HG03469 (cell line): ENCODE measurements around the gene TTC34.

Experiments
- ATAC-seq: cut with Tn5 transposase; IDR thresholded peaks from one replicate; pipeline ENCODE4 v1.9.1; 2021; ENCODE audit warnings: mild to moderate bottlenecking, moderate library complexity, moderate number of reproducible peaks; ENCODE audit not compliant: unreplicated experiment

Gene TTC34

GRCh38 chr1:2609319-2610035, 192.0 kb downstream of the TTC34 start:
- ATAC-seq, result no peak

- ATAC-seq, result no peak
Observed at GRCh38 chr1:2607641-2608091, 193.8 kb downstream of the TTC34 start.

GRCh38 chr1:2606881-2607621, 194.4 kb downstream of the TTC34 start:
- no peak for ATAC-seq

DNA sequence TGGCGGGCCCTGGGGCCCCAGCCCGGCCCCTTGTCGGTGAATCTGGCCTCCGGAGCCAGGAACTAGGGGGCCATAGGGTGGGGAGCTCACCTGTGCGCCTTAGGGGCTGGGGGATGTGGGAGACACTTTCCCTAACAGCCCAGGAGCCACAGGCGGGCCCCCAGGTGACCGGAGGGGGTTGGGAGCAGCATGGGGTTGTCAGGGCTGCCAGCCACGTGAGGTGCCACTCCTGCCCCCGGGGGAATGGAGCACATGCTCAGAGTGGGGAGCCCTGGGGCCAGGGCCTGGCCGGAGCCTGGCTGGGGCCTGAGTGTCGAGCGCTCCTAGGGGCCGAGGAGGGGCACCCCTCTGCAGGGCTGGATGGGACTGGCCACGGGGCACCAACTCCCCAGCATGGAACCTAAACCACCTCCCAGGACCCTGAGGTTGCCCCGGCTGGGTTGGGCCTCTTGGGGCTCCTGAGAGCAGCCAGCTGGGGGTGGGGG, 195.1 kb downstream of the TTC34 start:
- ATAC-seq, result no peak

DNA sequence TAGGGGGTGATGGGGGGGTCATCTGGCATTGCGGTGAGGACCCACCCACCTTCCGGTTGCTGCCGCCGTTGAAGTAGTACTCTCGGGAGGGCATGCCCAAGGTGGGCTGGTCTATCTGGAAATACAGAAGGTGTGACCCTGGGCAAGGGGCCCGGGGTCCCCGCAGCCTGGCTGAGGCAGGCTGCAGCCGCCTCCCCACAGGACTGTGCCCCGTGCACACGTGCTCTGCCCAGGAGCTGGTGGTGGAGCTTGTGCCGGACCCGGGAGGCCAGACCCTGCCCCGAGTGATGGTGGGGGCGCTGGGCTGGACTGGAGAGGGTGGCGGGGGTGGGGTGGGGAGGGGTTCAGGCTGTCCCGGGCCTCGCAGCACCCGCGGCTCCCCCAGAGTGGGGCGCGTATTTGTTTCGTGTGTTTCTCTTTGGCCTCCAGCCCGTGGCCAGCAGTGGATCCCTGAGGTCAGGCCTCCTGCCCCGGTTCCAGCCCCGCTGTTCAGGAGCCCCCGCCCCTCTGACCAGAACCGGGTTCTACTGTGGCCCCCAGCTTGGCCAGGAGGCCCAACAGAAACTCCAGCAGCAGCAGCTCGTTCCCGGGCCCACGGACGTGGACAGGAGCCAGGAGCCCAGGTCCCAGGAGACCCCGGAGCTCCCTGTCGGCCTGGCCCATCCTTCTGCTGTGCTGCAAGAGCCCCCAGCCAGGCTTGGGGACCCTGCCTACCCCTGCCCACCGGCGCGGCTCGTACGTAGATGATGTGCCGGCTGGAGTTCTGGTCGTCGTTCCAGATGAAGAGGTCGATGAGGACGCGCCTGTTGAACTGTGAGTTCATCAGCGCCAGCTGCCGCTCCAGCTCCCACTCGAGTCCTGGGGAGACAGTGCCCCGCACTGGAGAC, 195.7 kb downstream of the TTC34 start:
- no peak for ATAC-seq

DNA sequence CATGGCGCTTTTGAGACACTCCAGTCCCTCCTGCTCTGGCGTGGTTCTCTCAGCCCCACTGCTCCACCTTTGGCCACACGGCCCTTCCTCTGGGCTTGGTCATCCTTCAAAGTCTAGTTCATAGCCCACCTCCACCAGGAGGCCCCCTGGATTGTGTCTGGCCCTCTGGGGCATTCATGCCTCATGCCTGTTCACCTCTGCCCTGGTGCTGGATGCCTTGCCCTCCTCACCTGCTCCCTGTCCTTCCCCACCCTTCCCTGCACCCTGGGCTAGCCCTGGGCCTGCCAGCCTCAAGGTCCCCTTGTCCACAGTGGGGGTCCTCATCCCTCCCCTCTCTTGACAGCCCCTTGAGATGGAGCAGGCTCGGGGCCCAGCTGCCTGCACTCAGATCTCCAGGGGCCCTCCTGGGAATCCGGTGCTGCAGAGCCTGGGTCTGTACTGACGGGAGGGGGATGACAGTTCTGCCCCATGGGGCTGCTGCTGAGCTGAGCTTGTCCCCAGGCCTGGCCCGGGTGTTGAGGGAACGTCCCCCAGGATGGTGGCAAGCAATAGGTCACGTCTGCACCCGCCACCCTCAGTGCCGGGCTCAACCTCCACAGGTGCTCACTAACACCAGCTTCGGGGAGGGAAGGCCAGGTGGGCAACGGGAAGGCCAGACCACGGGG, 196.5 kb downstream of the TTC34 start:
- no peak for ATAC-seq

GRCh38 chr1:2604156-2604843, 197.2 kb downstream of the TTC34 start:
- ATAC-seq, result no peak

- ATAC-seq, result no peak
Observed at GRCh38 chr1:2603521-2604155, 197.9 kb downstream of the TTC34 start.

GRCh38 chr1:2602866-2603520, 198.5 kb downstream of the TTC34 start:
- no peak for ATAC-seq

DNA sequence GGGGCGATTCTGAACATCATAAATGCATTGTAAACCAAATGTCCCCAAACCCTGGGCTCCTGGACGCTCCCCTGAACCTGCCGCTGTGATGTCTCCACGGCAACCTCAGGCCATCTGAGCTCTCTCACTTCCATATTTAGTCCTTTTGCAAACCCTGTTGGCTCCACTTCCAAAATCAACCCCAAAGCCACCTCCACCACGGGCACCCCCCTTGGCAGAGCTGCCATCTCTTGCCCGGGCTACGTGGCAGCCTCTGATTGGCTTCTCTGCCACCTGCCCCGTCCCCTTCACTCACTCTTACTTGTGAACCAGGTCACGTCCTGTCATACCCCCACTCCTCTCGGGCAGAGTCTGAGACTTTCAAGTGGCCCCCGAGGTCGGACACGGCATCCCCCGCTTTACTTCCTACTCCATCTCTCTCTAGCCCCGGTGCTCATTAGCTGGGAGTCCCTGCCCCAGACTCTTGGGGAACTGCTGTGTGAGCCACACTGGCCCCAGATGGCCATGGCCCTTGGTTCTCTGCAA, 199.1 kb downstream of the TTC34 start:
- ATAC-seq, result no peak

DNA sequence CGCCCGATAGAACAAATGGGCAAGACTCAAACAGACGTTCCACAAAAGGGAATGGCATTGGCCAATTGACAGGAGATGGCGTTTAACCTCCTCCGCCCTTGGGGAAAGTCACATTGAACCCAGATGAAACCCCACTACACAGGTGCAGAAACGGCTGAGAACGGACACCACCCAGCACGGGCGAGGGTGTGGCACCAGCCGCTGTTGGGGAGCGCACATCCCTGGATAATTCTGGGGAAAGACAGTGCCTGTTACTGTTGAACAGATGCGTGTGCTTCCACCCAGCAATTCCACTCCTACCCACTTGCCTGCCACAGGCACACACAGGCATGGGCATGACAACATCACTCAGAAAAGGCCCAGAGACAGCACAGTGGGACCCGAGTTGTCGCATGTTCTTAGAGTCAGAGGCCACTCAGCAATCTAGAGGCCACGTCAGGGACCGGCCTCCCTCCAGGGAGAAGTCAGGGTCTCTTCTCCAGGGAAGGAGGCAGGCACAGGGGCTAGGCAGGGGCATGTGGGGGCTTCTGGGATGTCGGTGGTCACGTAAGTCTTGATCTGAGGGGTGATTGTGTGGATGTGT, 199.7 kb downstream of the TTC34 start:
- ATAC-seq, result no peak

DNA sequence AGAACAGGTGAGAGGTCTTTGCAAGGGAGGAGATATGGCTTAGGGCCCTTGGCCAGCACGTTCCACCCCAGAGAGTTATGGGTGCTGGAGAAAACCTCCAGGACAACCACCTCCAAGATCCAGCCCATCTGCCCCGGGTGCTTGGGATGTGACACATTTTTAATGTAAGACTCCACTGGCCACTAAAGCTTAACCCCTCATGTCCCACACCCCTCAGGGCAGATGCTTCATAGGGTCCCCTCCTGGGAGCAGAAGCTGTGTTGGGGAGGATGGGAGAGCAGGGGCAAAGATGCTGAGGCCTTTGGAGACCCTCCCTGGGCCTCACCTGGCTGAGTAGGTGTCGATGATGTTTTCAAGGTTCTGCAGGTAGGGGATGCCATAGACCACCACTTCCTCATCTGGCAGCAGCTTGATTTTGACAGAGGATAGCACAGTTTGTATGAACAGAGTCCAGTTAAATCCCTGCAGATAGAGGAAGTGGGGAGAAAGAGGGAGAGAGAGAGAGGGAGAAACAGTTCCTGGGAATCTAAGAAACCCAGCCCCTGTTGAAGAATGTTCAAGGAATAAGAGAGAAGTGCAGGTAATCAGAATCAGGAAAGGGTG, 203.1 kb downstream of the TTC34 start:
- no peak for ATAC-seq

DNA sequence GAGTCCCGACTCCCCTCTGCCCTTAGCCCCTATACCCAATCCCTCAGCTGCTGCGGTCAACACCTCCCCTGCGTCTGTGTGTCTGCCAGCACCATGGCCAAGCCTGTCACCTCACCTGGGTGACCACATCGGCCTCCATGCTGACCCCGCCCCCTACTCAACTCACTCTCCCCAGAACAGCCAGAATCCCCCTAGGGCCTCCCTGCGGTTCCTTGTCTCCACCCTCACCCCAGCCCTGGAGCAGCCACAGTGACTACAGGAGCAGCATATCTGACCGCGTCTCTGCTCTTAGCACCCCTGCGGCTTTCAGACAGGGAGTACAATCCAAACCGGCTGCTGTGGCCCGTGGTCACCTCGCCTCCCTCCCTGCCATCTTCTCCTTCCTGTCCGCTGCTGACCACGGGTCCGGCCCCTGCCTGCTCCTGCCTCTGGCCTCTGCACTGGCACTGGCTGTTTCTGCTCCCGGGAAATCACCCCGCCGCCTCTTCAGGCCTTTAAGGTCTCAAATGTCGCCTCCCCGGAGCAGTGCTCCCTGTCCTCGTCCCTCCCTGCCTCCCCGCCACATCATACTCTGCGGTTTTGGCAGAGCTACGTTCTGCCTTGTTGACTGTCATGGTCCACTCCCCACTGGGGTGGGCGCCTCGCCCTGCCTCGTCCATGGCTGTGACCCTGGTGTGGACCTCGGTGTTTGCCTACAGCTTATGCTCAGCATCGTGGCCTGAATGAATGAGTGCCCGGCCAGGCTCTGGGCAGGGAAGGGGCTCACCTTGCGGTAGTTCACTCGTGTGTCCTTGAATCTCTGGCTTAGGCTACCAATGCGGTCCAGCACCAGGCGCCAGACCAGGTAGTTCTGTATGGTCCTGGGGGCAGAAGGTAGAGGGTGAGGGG, 203.8 kb downstream of the TTC34 start:
- ATAC-seq, result no peak

- ATAC-seq, result no peak
Observed at GRCh38 chr1:2596530-2597333, 204.8 kb downstream of the TTC34 start.

DNA sequence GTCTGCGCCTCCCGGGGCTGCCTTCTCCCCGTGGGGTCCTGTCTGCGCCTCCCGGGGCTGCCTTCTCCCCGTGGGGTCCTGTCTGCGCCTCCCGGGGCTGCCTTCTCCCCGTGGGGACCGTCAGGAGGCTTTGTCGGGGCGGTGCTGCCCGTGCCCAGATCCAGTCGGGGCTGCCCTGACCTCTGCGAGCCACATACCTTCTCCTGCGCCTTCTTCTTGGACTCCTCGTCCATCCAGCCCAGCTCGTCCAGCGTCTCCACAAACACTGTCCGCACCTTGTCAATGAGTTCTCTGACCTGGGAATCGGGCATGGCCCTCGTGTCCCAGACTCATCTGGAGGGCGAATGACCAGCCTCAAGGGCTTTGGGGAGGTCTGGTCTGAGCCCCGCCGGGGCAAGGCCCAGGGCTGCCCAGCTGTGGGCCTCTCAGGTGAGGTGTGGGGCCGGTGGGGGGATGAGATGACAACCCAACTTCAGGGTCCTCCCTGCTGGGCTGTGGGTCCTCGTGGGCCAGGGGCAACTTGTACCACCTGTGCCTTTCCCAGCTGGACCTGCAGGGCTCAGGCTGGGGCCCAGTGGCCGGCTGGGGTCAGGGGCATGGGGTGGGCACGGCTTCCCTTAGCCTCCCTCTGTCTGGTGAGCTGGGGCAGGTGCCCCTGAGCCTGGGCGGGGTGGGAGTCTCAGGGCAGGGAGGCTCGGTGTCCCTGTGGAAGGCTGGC, 205.5 kb downstream of the TTC34 start:
- no peak for ATAC-seq
